Activated CD4-positive, alpha-beta T cell treated with anti-CD3 and anti-CD28 coated beads for 24 hours (primary cell): ENCODE data around the gene NUP37.
A peak's percentile ranks its signal among the peaks of the same experiment; 100 is the strongest.
"Not testable (repeated sequence)": the region's sequence is repeated elsewhere in the genome, so short reads cannot be mapped to it uniquely, and the experiment has no call there.

ENCODE experiments used
- DNase-seq, 2 donors: peaks; one replicate each; pipeline ENCODE4 v3.0.0-alpha.2; 2020; ENCODE audit warnings: low read depth in 2 of 2

Gene NUP37, protein sequence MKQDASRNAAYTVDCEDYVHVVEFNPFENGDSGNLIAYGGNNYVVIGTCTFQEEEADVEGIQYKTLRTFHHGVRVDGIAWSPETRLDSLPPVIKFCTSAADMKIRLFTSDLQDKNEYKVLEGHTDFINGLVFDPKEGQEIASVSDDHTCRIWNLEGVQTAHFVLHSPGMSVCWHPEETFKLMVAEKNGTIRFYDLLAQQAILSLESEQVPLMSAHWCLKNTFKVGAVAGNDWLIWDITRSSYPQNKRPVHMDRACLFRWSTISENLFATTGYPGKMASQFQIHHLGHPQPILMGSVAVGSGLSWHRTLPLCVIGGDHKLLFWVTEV

DNA sequence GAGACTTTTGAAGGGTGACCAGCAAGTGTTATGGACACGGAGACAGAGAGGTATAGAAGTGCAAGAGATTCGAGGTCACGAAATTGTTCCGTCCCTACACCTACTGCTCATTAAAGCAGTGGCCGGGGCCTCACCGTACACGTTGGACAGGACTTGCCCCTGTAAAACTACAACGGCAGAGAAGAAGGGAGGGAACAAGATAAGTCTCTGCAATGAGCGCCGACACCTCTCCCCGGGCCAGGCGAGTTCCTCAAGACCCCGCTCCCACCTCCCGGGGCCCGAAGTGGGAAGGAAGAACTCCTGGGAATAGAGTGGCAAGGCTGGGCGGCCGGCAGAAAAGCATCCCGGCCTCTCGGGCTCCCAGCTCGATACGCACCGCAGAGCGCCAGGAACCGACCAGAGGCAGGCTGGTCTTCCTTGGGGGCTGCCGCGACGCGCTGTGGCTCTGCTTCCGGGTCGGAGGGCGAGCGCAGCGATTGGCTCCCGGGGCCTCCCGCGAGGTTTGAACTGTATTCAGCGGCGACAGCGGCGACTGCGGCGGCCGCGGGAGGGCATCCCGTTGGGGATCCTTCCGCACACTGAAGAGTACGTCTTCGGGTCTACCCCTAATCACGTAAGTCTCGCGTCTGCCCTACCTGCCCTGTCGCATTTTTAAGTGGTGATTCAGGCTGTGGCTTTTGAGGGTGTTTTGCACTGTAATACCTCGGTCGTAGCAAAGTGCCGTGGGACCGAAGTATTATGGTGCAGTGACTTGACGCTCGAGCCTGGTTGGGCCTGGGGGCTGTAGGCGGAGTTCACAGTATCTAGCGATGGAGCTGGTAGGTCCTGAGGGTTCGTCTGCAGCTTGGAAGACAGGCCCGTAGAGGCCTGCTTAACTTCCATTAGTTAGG is at the start of gene NUP37, which contains the start of gene PARPBP:
Gene NUP37, minus strand, starts transcription at position 441 of the 890 bp plus-strand sequence. CDS start 1,596 bp downstream, outside the sequence.
Gene PARPBP, plus strand, starts transcription at position 510 of the 890 bp plus-strand sequence. CDS start 3,706 bp downstream, outside the sequence.
- DNase-seq: peak; percentile 76 to 82

DNA sequence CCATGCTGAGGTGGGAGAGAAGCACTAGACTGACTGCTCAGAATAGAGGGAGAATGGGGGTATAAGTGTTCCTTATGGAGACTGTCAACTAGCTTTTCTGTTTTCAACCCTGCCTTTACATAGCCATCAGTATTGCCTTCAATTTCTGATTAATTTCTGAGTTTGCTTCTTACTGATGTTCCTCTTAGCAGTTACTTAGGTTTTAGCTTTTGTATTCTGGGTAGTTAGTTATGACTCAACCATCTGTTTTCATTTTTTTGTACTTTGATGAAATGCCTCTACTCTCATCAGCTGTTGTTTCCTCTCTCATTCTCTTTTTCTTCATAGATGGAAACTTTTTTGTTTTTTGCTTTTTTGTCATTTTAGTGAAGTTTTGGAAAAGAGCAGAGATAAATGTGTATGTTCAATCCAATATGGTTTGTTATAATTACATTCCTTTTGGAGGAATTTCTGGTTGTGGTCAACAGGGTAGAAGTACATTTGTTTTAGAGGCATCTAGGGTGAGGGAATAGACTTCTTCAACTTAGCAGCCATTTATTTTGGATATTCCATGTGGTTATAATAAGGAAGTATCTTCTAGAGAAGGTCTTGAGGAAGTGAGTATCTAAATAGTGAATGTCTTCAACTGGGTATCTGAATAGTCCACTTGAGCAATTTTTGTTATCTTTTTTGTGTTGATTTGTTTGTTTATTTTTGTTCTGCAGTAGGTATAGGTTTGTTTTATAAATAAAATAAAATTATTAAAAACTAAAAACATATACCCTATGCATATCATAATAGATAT is 48.1 kb upstream of the NUP37 start:
- no peak for DNase-seq

DNA sequence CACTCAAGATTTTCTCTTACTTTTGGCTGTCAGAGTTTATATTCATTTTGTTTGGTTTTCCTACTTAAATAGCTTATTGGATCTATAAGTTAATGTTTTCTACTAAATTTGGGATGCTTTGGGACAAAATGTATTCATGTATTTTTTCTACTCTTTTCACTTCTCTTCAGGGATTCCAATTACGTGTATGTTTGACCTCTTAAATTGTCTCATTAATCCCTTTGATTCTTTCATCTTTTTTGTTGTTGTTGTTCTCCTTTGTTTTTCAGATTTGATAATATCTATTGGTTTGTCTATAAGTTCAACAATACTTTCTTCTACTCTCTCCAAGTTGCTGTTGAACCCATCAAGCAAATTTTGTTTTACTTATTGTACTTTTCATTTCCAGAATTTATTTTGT is 43.5 kb upstream of the NUP37 start:
- DNase-seq: no peak

DNA sequence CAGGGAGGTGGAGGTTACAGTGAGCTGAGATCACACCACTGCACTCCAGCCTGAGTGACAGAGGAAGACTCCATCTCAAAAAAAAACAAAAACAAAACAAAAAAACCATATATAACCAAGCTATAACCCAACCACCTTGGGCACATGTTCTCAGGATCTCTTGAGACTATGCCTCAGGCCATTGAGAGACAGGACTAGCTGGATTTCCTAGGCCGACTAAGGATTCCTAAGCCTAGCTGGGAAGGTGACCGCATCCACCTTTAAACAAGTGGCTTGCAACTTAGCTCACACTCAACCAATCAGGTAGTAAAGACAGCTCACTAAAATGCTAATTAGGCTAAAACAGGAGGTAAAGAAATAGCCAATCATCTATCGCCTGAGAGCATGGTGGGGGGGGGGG is 35.3 kb upstream of the NUP37 start:
- DNase-seq: not testable (repeated sequence)

DNA sequence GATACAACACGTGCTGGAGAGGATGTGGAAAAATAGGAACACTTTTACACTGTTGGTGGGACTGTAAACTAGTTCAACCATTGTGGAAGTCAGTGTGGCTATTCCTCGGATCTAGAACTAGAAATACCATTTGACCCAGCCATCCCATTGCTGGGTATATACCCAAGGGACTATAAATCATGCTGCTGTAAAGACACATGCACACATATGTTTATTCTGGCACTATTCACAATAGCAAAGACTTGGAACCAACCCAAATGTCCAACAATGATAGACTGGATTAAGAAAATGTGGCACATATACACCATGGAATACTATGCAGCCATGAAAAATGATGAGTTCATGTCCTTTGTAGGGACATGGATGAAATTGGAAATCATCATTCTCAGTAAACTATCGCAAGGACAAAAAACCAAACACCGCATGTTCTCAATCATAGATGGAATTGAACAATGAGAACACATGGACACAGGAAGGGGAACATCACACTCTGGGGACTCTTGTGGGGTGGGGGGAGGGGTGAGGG is 27.2 kb upstream of the NUP37 start:
- DNase-seq: not testable (repeated sequence)

DNA sequence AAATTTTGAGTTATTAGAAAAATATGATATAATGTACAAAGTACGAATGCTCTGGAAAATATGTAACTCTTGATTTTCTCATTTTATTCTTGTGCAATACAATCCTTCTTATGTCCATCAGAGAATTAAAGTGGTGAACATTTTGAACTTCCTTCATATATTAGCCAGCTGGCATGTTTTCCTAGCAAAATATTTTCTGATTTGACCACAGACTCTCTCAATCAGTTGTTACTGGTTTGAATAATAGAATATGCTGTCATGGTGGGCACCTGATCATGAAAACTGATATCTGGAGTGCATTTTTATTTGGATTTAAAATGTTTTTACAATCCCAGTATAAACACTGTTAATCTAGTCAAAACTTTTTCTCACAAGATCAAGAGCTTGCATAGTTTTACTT is 24.3 kb upstream of the NUP37 start:
- DNase-seq: no peak

DNA sequence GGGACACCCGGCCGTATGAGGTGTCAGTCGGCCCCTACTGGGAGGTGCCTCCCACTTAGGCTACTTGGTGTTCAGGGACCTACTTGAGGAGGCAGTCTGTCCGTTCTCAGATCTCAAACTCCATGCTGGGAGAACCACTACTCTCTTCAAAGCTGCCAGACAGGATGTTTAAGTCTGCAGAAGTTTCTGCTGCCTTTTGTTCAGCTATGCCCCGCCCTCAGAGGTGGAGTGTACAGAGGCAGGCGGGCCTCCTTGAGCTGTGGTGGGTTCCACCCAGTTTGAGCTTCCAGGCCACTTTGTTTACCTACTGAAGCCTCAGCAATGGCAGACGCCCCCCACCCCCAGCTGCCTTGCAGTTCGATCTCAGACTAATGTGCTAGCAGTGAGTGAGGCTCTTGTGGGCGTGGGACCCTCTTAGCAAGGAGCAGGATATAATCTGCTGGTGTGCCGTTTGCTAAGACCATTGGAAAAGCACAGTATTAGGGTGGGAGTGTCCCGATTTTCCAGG is 23.0 kb upstream of the NUP37 start:
- not testable (repeated sequence) for DNase-seq

DNA sequence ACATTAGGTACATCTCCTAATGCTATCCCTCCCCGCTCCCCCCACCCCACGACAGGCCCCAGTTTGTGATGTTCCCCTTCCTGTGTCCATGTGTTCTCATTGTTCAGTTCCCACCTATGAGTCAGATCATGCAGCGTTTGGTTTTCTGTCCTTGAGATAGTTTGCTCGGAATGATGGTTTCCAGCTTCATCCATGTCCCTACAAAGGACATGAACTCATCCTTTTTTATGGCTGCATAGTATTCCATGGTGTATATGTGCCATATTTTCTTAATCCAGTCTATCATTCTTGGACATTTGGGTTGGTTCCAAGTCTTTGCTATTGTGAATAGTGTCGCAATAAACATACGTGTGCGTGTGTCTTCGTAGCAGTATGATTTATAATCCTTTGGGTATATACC is 17.7 kb upstream of the NUP37 start:
- not testable (repeated sequence) for DNase-seq

DNA sequence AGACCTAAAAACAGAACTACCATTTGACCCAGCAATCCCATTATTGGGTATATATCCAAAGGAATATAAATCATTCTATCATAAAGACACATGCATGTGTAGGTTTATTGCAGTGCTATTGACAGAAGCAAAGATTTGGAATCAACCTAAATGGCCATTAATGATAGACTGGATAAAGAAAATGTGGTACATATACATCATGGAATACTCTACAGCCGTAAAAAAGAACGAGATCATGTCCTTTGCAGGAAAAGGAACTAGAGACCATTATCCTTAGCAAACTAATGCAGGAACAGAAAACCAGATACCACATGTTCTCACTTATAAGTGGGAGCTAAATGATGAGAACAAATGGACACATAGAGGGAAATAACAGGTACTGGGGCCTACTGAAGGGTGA is 11.5 kb upstream of the NUP37 start:
- DNase-seq: not testable (repeated sequence)

DNA sequence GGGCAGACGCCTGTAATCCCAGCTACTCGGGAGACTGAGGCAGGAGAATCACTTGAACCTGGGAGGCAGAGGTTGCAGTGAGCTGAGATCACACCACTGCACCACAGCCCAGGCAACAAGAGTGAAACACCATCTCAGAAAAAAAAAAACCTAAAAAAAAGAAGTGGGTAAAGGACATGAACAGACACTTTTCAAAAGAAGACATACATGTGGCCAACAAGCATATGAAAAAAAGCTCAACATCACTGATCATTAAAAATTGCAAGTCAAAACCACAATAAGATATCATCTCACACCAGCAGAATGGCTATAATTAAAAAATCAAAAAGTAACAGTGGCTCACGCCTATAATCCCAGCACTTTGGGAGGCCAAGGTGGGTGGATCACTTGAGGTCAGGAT is 10.8 kb upstream of the NUP37 start:
- DNase-seq: not testable (repeated sequence)

DNA sequence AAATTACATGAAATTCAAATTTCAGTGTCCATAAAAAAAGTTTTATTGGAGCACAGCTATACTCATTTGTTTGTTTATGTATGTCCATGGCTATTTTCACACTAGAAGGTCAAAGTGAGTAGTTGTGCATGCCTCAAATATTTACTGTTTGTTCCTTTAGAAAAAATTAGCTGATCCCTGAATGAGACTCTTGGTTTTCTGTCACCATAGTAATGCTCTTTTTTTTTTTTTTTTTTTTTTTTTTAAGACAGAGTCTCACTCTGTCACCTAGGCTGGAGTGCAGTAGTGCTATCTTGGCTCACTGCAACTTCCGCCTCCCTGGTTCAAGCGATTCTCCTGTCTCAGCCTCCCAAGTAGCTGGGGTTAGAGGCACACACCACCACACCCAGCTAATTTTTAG is 1.4 kb upstream of the NUP37 start:
- not testable (repeated sequence) for DNase-seq

DNA sequence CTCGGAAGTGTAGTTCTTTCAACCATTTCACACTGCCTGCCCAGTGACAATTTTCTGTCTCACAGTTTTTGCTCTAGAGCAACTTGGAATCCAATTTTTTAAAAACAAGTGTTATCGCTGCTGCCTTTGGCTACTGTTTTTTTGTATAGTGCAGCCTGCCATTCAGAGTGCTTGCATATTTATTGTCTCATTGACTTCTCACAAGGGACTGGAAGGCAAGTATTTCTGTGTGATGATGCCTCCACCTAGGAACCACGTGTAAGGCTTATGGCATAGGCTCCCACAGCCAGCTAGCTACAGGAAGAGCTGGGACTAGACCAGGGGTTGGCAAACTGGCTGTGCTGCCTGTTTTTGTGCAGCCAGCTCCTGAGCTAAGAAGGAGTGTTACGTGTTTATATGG is 972 bp upstream of the NUP37 start:
- no peak for DNase-seq

DNA sequence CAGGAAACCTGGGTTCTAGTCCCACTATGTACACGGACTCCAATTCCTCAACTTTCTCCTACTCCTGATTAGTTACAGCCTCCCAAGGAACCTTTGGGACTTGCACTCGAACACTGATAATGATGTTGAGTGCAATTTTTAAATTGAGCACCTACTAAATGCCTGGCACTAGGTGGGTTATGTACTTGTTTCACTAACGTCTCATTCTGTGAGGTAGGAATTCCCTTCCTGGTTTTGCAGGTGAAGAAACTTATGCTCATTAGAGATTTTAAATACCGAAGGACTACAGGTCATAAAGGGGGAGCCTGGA is 605 bp upstream of the NUP37 start:
- DNase-seq: no peak

DNA sequence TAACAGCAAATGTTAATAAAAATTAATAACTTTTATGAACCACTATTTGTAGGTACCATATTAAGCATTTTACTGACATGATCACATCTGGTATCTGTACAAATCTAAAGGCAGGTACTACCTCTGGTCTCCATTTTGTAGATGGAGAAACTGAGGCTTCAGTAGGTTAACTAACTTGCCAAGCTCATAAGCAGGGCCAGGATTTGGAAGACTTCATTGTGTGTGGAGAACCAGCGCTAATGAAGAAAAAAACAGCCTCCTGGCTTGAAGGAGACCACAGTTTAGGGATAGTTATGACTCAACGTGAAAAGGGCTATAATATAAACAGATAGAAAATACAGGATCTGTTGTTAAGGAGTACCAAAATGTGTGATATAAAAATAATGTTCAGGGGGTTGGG is 1.0 kb downstream of the NUP37 start:
- DNase-seq: no peak

DNA sequence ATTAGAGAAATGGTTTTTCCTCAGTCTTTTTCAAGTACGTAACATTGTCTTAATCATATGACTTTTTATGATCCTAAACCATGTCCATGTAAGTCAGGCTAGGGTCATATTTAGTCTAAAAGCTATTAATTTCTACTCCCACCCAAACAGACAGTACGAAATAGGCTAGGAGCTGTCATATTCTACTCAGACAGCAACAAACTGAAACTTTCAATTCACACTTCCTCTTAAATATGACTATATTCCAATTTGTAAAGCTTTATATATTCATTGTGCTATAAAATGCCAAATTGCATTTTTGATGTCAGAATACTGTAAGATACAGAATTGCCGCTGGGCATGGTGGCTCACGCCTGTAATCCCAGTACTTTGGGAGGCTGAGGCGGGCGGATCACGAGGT is 3.5 kb downstream of the NUP37 start:
- DNase-seq: no peak

DNA sequence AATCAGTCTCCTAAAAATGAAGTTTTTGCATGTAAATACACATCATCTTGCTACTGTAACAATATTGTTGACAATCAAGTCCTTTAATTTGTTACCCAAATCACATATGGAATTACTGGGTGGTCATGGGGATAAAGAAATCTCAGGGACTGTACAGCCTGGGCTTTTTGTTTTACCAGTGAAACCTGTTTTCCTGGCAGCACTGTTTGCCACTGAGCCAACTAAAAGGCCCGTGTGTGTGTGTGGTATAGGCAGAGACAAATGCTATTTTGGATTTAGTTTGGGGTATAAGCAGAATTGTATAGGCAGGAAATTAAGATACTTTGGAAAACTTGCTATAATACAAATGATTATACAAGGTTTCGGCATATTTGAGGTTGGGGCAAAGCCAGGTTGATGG is 5.7 kb downstream of the NUP37 start:
- DNase-seq: no peak

DNA sequence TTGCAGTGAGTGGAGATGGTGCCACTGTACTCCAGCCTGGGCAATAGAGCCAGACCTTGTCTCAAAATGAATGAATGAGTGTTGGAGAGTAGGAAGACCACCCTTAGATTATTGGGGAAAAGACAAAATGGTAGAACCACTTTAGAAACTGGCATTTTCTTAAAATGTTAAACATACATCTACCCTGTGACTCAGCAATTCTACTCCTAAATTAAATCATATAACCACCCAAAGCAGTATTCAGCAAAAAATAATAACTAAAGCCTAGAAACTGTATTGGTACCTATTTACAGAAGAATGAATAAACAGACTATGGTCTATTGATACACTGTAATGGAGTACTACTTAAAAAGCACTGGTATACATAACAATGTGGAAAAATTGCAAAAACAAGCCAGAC is 9.1 kb downstream of the NUP37 start:
- DNase-seq: no peak

DNA sequence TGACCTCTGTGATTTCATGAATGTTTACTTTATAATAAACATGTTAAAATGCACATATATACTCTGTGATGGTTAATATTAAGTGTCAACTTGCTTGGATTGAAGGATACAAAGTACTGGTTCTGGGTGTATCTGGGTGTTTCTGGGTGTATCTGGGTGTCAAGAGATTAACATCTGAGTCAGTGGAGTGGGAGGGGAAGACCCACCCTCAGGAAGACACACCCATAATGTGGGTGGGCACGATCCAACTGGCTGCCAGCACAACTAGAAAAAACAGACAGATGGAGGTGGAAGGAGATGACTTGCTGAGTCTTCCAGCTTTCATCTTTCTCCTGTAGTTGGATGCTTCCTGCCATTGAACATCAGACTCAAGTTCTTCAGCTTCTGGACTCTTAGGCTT is 11.9 kb downstream of the NUP37 start:
- DNase-seq: no peak

DNA sequence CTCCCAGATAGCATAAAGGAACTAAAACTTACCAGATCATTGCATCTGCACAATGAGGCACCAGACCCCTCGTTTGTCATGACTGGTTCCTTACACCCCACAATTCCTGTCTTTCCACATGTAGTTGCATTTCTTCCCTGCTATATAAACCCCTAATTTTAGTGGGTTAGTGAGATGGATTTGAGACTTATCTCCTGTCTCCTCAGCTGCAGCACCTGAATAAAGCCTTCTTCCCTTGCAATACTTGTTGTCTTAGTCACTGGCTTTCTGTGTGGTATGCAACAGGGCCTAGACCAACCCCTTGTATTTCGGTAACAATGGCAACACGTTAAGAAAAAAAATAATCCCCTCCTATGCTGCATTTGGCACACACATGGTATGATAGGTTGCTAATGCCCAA is 13.0 kb downstream of the NUP37 start:
- no peak for DNase-seq

DNA sequence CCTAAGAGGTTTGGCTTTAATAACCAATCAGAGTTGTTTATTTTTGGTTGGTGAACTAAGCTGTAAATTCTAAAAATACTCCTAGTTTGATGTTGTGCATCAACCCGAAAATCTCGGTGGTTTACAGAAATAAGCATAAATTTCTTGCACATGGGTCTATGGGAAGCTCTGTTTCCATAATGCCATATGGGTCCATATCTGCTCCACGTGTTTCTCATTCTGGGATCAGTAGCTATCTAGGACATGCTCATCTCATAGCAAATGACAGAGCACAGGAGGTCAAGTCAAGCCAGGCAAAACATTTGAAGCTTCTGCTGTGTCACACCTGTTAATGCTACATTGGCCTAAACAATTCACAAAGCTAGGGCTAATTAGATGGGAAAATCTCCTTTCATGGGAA is 23.1 kb downstream of the NUP37 start:
- DNase-seq: no peak

DNA sequence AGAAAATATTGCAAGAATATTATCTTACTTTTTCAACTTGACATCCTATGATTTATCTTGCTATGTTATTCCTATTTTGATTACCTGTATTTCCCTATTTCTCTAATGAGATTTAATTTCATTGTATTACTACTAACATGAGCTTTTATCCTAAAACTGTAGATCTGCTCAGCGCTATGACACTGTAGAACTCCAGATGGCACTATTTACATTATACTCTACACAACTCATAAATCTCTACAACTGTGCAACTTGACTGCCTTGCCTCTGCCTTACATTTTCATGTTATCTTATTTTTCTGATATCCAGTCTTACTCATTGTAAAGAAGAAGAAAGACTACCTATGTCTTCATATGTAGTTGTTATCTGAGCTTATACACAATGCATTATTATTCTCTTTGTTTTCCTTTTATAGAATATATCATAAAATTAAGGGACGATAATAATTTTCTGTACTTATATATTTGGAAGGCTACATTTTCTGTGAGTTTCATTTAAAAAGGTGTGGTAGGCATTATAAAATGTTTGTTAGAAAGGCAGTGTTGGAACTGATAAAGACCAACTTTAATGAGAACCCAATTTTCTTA is 24.1 kb downstream of the NUP37 start:
- DNase-seq: no peak
